ENCODE results near the gene JKAMP. TPM values are rescaled to one million over a fixed set of nuclear protein-coding genes. Genes with fewer than 3 reads are reported as not detected.

Gene JKAMP
- total and polyA plus RNA-seq, 4 donors: 19.7 to 65.1 (median 32.5) TPM

GRCh38 chr14:59547310-59547709, 63.0 kb downstream of the JKAMP start:
- WGBS: 77% methylated on average over 2 of the region's 2 CpGs
- Histone ChIP-seq H3K9ac (ENCODE audit: low read depth in 1 of 2, low read length in 2 of 2) (no peak overlapping the region), H3K4me3 (ENCODE audit: low read depth in 1 of 3, low read length in 3 of 3) (no peak overlapping the region), H3K27ac (ENCODE audit: low read depth in 1 of 2, low read length in 2 of 2) (no peak overlapping the region), H3K9me3 (ENCODE audit: control insufficient read depth in 4 of 4, low read length in 3 of 4) (no peaks in the 10 kb centered on the region), H3K4me1 (ENCODE audit: control insufficient read depth in 4 of 4, insufficient read depth in 4 of 4, low read length in 3 of 4) (no peaks in the 10 kb centered on the region), H3K36me3 (ENCODE audit: control insufficient read depth in 4 of 4, insufficient read depth in 3 of 4, low read depth in 1 of 4, low read length in 3 of 4) (no peaks in the 10 kb centered on the region), H3K27me3 (ENCODE audit: control insufficient read depth in 4 of 4, insufficient read depth in 4 of 4, low read length in 3 of 4) (peaks cover 0 to 4% (median 0%) of the 10 kb centered on the region in 4 donors)
- no peak for DNase-seq (ENCODE audit: low spot score)
- TF ChIP-seq ZBTB33 (IDR thresholded peaks at IDR 0.05) (no peak), NR2F2 (IDR thresholded peaks at IDR 0.05) (no peak), YY1 (IDR thresholded peaks at IDR 0.05) (no peak), FOXA1 (IDR thresholded peaks at IDR 0.05) (no peak), GABPA (IDR thresholded peaks at IDR 0.05 in 1 of 2, conservative IDR thresholded peaks at IDR 0.05 in 1 of 2) (no peak), JUND (IDR thresholded peaks at IDR 0.05) (no peak), MAX (IDR thresholded peaks at IDR 0.05) (no peak), RXRA (IDR thresholded peaks at IDR 0.05) (no peak), SP1 (IDR thresholded peaks at IDR 0.05) (no peak)

Other genes starting within 250 kb of the JKAMP start
- 1 to 10 TPM in 1 of 2 donors, under 1 TPM in 1; 0.56 to 2.9 TPM for gene GPR135, start 19.1 kb upstream of the JKAMP start, total RNA-seq
- gene GPR135, start 19.1 kb upstream of the JKAMP start, polyA plus RNA-seq: under 1 TPM; 0.22 to 0.31 TPM
- 10 to 100 TPM in 1 of 2 donors, 1 to 10 TPM in 1; 9.3 to 35.1 TPM for gene L3HYPDH, start 109 bp upstream of the JKAMP start, total RNA-seq
- gene L3HYPDH, start 109 bp upstream of the JKAMP start, polyA plus RNA-seq: 10 to 100 TPM; 21.4 to 36.3 TPM
- not detected for gene CCDC175, start 92.3 kb downstream of the JKAMP start, total RNA-seq
- not detected for gene CCDC175, start 92.3 kb downstream of the JKAMP start, polyA plus RNA-seq